ENCODE data around the gene NCAPH2.

NCAPH2 gene

GRCh38 chr22:50460938-50461337 lies 47.1 kb upstream of the NCAPH2 start:
- Histone ChIP-seq H3K9me2 (replicated peaks; ENCODE audit: control insufficient read depth, low read length) (no peaks in the 10 kb centered on the region), H4K20me1 (ENCODE audit: control insufficient read depth, insufficient read depth, low read depth, low read length) (no peaks in the 10 kb centered on the region), H3K4me1 (ENCODE audit: control insufficient read depth, low read length) (no peaks in the 10 kb centered on the region), H3K4me2 (ENCODE audit: low read length) (no peak overlapping the region), H3K4me3 (ENCODE audit: low read length) (no peak overlapping the region), H3K27me3 (ENCODE audit: control insufficient read depth, low read length) (no peaks in the 10 kb centered on the region), H3K36me3 (ENCODE audit: control insufficient read depth, low read length) (peaks cover 95% of the 10 kb centered on the region), H3K27ac (ENCODE audit: low read depth, low read length) (no peak overlapping the region), H3K79me2 (ENCODE audit: control insufficient read depth, low read length) (peaks cover 18% of the 10 kb centered on the region), H3F3A (ENCODE audit: control insufficient read depth, insufficient read depth) (no peaks in the 10 kb centered on the region), H3K9me3 (ENCODE audit: control insufficient read depth, insufficient read depth, low read length) (no peaks in the 10 kb centered on the region)
- TF ChIP-seq CTCF (IDR thresholded peaks at IDR 0.05; ENCODE audit: low read depth, low read length, poor library complexity, severe bottlenecking) (no peak), EZH2phosphoT487 (IDR thresholded peaks at IDR 0.05; ENCODE audit: borderline replicate concordance, low read length) (no peak)

DNA sequence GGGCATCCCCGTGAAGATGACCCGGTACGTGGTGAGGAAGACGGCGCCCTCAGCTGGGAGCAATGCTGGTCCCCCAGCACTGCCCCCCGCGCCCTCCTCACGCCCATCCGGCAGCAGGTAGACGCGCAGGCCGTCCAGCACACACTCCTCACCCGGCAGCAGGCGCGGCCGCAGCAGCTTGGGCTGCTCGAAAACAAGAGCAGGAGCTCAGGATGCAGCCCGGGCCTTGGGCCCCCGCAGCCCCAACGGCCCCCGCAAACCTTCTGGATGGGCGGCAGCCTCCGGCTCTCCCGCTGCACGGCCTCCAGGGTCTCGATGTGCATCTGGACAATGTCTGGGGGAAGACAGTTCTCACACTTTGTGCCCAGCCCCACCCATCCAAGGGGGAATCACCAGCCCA lies 46.5 kb upstream of the NCAPH2 start:
- Histone ChIP-seq H3F3A (ENCODE audit: control insufficient read depth, insufficient read depth) (no peaks in the 10 kb centered on the region), H3K4me3 (ENCODE audit: low read length) (no peak overlapping the region), H3K9me2 (replicated peaks; ENCODE audit: control insufficient read depth, low read length) (no peaks in the 10 kb centered on the region), H3K79me2 (ENCODE audit: control insufficient read depth, low read length) (peaks cover 22% of the 10 kb centered on the region), H3K27me3 (ENCODE audit: control insufficient read depth, low read length) (no peaks in the 10 kb centered on the region), H3K36me3 (ENCODE audit: control insufficient read depth, low read length) (peaks cover 97% of the 10 kb centered on the region), H3K27ac (ENCODE audit: low read depth, low read length) (no peak overlapping the region), H3K4me2 (ENCODE audit: low read length) (no peak overlapping the region), H3K4me1 (ENCODE audit: control insufficient read depth, low read length) (no peaks in the 10 kb centered on the region), H4K20me1 (ENCODE audit: control insufficient read depth, insufficient read depth, low read depth, low read length) (no peaks in the 10 kb centered on the region), H3K9me3 (ENCODE audit: control insufficient read depth, insufficient read depth, low read length) (no peaks in the 10 kb centered on the region)
- TF ChIP-seq CTCF (IDR thresholded peaks at IDR 0.05; ENCODE audit: low read depth, low read length, poor library complexity, severe bottlenecking) (no peak), EZH2phosphoT487 (IDR thresholded peaks at IDR 0.05; ENCODE audit: borderline replicate concordance, low read length) (no peak)

- Histone ChIP-seq H3K36me3 (ENCODE audit: control insufficient read depth, low read length) (peaks cover 97% of the 10 kb centered on the region), H3K4me1 (ENCODE audit: control insufficient read depth, low read length) (no peaks in the 10 kb centered on the region), H3K4me3 (ENCODE audit: low read length) (no peak overlapping the region), H3K27me3 (ENCODE audit: control insufficient read depth, low read length) (no peaks in the 10 kb centered on the region), H3K4me2 (ENCODE audit: low read length) (no peak overlapping the region), H3K9me3 (ENCODE audit: control insufficient read depth, insufficient read depth, low read length) (no peaks in the 10 kb centered on the region), H3K9me2 (replicated peaks; ENCODE audit: control insufficient read depth, low read length) (no peaks in the 10 kb centered on the region), H3K27ac (ENCODE audit: low read depth, low read length) (no peak overlapping the region), H4K20me1 (ENCODE audit: control insufficient read depth, insufficient read depth, low read depth, low read length) (no peaks in the 10 kb centered on the region), H3K79me2 (ENCODE audit: control insufficient read depth, low read length) (peaks cover 27% of the 10 kb centered on the region), H3F3A (ENCODE audit: control insufficient read depth, insufficient read depth) (no peaks in the 10 kb centered on the region)
- TF ChIP-seq EZH2phosphoT487 (IDR thresholded peaks at IDR 0.05; ENCODE audit: borderline replicate concordance, low read length) (no peak), CTCF (IDR thresholded peaks at IDR 0.05; ENCODE audit: low read depth, low read length, poor library complexity, severe bottlenecking) (no peak)
These were observed 46.0 kb upstream of the NCAPH2 start for GRCh38 chr22:50461979-50462540.
